ENCODE results near the gene APOL1.

DNA sequence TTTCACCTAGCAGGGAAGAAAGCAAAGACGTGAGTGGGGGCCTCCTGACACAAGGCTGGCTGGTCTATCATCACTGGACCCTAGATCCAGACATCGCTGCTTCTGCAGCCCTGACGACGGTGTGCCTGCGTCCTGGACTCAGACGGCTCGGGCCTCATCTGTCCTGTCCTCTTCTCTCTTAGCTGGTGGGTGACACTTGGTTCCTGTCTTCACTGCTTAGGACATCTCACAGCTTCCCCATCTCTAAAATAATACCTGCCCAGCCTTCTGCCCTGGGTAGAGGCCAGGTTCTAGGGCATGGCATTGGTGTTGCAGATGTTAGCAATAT, 41.3 kb downstream of the APOL1 start:
- TF ChIP-seq CTCF (IDR thresholded peaks at IDR 0.05) (no peak), ZFX (IDR thresholded peaks at IDR 0.05; ENCODE audit: borderline replicate concordance) (no peak)

Data from 22Rv1 (cell line).